Activated effector memory CD4-positive, alpha-beta T cell treated with Interleukin-2 at 50 U/mL for 16 hours (primary cell): ENCODE measurements around the gene TEPSIN.
"Not testable (repeated sequence)": the region's sequence is repeated elsewhere in the genome, so short reads cannot be mapped to it uniquely, and the experiment has no call there.

Experiments used
- DNase-seq: peaks from one replicate; pipeline ENCODE4 v3.0.0-alpha.2; 2020

TEPSIN gene

DNA sequence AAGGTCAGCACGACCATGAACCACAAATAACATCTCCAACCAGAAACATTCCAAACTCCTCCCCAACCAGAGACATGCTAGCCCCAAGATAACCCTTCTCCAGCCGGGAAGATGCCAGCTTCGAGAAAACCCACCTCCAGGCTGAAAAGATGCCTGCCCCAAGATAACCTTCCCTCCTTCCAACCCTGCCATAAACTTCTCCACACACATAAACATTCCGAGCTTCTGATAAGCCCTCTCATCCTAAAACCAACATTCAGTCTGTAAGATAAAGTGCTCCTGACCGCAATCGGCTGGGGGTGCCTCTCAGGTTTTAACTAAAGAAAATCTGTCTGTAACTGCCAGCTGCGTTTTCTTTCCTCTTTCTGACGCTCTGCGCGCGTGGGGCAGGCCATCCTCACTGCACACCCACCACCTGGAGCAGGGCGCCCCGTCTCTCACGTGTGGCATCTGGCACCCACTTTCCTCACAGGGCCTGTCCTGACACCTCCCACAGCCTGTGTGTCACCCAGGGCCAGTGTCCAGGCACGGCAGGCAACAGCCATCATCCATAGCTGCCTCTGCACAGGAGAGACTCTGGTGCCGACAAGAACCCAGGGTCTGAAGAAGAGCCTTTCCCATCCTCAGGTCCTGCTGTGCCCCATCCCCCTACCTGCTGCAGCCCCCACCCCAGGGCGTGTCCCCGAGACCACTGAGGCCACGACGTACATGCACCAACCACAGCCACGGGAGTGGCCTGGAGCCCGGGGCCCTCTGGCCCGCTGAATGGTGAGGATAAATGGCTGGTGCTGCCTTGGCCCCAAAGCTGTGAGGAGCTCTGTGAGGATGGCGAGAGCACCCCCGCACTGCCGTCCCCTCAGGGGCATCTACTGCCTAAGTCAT is 3.7 kb downstream of the TEPSIN start:
- no peak for DNase-seq

DNA sequence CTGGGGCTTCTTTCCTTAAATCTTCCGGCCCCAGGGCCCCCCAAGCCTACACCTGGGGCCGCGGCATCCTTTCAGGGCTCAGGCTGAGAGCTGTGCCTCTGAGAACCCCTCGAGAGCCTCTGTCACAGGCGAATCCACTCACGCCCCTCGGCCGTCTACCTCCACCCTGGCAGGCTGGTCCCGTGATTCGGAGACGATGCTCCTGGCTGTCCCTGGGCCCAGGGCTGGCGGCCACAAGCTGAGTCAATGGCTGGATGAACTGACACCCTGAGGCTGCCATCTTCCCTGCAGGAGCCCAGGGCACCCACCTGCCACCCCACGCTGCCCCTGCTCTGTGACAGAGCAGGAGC is 4.4 kb downstream of the TEPSIN start:
- no peak for DNase-seq

DNA sequence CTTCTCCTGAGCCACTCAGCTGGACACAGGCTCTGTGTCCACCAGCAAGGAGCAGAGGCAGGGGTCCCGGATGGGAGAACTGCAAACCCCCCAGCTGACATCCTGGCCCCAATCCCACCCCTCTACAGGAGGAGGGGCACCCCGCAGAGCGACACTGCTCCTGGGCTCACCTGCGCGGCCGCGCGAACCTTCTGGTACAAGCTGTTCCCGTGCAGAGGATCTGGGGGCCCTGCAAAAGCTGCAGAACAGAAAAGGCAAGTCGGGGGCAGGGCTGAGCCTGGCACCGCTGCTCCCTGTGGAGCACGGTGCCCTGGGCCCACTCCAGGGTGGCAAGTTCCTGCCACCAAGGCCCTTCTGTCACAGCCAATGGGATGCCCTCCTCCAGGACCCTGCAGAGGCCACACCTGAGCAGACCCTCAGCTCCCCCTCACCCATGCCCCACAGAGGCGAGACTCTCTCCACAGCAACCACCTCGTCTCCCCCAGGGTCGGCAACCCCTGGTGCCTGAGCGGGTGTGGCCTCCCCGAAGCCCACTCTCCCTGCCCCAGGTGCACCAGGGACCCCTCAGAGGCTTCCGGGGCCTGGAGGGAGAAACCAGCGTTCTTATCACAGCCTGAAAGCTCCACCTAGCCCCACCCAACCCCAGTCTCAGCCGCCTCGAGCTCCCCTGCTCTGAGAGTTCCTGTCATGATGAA is 4.9 kb downstream of the TEPSIN start:
- DNase-seq = no peak

DNA sequence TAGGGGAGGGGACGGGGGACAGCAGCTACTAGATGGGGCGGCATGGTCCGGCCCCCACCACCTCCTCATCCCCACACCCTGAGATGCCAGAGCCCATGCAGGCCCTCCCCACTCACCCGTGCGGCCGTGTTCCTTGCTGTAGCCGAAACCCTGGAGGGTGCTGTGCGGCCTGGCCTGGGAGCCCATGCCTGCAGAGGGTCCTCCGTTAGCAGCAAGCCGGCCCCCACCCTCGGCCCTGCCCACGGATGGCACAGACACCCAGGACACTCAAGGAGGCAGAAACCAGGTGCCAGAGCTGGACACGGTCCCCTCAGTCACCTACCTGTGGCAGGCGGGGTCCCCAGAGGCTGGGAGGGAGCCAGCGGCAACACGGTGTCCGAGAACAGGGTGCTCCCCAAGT is 5.5 kb downstream of the TEPSIN start:
- no peak for DNase-seq

DNA sequence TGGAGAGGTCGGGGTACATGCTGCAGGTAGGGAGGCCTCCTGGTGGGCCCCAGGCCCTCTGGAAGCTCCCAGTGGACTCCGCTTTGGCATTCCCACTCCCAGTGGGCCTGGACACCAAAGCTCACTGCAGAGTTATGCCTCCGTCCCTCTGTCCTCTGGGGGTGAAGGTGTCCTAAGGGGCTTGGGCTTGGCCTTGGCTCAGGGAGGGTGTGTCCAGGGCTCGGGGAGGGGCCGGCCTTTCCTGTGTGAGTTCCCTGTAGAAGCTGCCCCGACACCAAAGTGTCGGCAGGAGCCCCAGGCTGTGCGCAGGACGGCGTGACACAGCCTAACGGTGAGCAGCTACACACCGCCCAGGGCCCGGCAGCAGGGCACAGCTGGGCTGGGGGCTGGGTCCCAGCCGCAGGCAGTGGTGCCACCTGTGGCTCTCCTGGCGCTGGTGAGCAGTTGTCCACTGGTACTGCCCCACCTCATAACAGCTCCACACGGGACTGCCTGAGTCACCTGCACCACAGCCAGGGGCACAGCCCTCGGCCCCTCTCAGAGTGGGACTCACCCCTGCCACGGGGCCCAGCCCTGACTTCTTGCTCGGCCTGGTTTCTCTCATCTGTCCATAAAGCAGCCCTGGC is 6.1 kb downstream of the TEPSIN start:
- no peak for DNase-seq

DNA sequence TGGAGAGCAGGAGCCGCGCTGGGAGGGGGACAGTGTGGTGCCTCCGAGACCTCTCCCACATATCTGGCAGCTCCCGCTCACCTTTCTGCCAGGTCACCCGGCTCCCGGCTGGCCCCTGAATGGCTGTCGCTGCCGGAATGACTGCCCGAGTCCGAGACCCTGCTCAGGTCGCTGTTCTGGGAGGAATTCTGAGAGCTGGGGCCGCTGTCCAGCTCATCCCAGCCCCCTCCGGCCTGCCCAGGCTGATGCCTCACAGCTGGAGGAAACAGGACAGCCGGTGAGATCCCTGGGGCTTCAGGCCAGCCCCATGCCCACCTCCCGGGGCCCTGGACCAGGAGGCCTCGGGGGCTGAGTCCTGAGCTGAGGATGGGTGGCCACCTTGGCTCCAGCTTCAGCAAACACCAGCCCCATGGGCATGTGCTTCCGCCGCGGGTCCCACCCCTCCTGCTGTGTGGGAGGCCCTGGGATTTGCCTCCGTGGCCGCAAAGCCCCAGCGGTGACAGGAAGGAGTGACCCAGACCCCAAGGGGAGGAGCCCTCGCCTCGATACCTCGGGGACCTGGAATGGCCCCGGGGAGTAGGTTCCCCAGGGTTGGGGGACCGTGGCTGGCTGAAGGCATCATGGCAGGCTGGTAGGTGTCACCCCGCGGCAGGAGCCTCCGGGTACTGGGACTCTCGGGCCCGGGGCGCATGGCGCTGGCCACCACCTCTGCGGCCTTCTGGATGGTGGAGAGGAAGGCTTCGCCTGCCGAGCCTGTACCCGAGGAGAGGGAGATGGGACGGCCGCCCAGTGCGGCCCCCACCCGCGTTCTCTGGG is 6.9 kb downstream of the TEPSIN start:
- DNase-seq = no peak

DNA sequence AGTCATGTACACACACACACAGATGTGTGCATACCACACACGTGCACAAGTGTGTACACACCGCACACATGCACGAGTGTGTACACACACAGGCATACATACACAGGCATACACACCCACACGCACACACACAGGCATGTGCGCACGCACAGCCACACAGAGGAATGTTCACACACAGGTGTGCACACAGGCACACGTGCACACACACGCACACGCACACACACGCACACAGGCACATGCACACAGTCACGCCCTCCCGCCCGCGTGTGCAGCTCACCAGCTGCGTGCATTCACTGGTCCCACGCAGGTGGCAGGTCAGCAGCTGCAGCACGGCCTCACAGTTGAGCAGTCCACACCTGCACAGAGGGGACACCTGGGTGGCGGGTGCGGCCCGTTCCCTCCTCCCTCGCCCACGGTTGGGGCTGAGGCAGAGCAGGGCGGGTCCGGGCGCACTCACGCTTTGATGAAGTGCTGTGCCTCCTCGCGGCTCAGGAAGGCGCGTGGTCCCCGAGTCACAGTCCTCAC is 7.7 kb downstream of the TEPSIN start:
- no peak for DNase-seq

DNA sequence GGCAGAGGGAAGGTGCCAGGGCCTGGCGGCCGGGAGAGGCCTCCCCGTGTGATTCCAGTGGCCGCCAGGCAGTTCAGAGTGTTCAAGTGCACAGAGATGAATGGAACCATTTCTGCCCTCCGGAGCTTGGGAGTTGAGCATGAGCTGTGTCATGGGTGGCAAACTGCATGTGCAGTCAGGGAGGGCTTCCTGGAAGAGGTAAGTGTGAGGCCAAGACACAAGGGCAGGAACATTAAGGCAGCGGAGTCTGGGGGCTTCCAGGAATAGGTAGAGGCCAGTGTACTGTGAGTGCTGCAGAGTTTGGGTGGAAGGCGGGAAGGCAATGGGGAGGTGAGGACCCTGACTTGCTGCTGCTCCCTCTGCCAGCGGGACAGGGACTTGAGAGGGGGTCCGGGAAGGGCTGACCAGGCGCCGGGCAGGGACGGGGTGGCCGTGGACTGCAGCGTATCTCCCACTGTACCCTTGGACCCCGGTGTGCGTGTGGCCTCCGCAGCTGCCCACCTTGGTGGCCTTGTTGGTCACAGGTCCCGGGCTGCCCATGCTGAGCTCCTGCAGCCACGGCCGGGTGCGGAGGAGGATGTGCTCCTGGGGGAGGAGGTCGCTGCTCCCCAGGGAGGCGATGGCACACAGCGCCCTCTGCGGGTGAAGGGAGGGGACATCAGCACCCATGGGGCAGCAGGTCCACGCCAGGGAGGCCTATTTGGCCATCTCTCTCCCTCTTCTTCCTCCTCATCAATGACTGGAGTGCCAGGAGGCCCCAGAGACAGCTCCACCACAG is 8.6 kb downstream of the TEPSIN start:
- no peak for DNase-seq

DNA sequence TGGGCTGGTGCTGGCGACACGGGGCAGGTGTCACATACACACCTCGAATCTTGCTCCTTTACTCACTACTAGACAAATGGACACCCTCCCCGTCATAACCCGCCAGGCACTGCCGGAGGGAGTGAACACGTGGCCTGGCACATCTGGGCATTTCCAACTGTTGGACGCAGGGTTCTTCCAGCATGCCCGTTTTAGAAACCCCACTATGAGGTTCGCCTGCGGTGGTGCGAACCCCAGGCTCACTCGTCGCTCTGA is 9.3 kb downstream of the TEPSIN start:
- DNase-seq = no peak

DNA sequence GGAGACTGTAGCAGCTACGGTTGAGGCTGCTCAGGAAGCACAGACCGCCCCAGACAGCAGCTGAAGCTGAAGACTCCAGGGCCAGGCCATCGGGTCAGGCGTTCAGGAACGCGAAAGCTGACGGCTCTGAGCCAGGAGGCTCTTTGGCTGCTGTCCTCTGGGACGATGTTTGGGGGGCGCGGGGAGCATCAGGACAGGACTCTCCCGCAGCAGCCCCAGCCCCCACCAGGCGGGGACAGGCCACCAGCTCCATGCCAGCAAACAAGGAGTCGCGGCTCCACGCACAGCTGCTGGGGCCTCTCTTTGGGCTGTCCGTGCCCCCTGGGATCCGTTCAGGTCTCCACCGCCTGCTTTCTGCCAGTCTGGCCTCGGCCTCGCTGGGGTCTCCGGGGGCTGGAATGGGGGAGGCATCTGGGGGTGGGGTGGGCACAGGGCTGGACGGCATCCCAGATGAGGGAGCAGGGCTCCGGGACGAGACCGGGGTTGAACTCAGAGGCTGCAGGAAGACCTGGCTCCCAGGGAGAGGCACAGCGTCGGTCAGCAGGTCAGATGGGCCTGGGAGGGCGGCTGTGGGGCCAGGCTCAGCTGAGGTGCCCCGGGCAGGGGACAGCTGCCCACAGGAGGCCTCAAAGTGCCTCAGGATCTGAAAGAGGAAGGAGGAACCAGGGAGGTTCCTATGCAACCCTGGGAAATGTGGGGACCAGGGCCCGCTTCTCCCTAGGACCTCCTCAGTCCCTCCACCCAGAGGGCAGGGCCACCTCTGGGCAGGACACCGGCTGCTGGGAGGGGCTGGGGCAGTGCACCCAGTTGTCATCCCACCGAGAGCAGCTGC is 9.8 kb downstream of the TEPSIN start:
- DNase-seq = no peak

DNA sequence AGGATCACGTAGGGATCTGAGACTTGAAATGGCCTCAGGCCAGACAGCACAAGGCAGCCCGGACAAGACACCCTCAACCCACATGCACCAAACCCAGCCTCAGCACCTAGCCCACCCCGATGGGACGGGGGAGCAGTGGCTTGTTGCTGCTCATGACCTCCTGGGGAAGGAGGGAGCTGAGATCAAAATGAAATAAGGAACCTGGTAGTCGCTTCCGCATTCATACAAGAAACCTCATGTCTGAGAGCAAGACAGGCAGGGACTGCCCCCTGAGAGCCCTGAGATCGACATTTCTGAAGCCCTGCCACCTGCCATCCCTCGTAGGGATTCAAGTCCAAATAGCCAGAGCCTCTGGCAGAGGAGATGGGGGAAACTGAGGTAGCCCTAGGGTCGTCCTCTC is 10.4 kb downstream of the TEPSIN start:
- no peak for DNase-seq

DNA sequence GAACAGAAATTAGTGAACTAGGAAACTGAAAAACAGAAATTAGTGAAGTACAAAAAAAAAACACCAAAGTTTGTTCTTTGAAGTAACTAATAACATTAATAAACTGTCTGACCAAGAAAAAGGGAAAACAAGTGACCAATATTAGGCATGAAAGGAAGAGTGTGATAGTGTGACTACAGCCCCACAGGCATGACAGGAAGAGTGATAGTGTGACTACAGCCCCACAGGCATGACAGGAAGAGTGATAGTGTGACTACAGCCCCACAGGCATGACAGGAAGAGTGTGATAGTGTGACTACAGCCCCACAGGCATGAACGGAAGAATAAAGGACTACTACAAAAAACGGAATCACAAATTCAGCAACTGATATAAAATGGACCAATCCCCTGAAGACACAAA is 11.2 kb downstream of the TEPSIN start:
- DNase-seq = not testable (repeated sequence)

DNA sequence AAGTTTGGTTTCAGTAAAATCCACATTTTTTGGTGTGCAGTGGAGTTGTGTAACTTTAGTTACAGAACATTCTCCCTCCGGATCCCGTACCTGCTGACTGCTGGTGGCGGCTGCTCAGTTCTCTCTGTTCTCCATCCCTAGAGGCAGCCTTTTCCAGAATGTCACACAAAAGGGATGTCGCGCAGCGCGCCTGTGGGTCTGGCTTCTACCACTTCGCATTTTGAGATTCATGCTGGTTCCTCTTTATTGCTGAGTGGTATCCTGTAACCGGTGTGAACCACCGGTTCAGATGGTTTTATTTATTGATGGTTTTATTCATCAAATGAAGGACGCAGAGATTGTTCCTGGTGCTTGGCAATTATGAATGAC is 15.1 kb downstream of the TEPSIN start:
- no peak for DNase-seq

DNA sequence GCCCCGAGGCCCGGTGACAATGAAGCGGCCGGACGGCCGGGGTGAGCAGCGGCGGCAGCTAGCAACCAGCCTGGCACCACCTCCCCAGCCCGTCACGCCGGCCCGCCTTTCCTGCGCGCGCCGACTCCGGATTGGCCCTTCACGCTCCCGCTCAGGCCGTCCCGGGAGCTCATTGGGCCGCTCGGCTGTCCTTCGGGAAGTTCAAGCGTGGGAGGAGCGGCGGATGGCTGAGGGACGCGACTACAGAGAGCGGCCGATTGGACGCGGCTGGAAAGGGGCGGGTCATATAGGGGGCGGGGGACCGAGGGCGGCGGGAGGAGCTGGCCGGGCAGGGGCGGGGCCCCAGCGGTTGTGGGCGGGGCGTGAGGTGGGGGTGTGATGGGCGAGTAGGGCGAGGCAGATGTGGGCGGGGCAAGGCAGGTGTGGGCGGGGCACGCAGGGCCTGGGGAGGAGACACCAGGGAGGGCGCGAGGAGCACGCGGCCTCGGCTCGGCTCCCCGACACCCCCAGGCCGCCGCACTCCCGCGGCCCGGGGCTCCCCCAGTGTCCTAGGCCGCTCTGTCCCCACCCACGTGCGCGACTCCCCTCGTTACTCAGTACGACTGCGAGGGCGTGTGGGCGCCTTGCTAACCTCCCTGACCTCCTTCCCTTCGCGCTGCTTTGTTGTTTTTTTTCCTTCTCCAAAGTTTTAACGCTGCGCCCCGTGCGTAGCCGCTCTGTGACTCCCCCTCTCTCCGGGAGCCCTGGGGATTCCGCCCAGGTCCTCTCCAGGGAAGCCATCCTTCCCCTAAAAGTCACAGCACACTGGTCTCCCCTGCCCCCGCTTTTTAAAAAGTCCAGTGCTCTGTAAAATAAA is 15.7 kb downstream of the TEPSIN start, which contains the start of gene CEP131:
Gene CEP131 (minus strand): TSS at position 60 of the 856 bp plus-strand sequence. CDS start 2,909 bp downstream, outside the sequence.
- peak; percentile 99 for DNase-seq

DNA sequence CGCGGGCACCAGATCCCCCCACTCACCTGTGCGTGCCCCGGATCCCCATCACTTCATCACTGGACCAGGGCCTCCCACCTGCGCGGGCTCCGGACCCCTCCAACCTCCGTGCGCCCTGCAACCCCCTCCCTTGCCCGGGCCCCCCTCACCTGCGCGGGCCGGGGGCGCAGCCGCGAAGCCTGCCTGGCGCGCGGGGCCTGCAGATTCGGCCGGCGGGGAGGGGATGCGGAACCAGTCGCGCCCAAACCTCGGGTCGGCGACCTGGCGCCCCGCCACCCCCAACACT is 16.3 kb downstream of the TEPSIN start:
- DNase-seq = no peak

DNA sequence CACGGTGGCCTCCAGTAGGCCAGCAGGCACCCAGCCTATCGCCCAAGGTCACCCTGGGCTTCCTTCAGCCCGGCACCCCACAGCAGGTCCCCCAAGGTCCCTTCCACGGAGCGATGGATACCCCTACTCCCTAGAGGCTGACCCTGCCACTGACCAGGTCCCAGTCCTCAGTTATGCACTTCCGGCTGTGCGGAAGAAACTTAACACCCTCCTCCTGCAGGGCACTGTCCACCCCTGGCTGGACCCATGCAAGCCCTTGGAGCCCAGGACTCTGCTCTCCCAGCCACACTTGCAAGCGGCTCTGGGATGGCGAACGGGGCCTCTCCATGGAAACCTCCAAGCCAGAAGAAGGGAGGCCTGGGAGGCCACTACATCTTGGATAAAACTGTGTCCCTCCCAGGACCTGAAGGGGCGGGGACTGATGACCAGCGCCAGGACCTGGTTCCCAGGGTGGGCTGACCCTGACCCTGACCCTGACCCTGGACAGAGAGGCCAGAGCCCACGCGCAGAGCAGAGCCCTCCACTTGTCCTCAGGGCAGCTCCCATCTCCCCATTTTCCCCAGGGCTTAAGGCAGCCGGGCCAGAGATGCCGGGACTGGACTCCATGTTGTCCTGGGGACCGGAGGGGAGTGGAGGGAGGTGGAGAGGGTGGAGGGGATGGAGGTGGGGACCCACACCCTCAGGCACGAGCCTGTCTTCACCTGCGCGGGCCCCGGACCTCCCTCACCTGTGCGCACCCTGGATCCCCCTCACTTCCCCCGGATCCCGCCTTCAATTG is 16.8 kb downstream of the TEPSIN start:
- DNase-seq = no peak

DNA sequence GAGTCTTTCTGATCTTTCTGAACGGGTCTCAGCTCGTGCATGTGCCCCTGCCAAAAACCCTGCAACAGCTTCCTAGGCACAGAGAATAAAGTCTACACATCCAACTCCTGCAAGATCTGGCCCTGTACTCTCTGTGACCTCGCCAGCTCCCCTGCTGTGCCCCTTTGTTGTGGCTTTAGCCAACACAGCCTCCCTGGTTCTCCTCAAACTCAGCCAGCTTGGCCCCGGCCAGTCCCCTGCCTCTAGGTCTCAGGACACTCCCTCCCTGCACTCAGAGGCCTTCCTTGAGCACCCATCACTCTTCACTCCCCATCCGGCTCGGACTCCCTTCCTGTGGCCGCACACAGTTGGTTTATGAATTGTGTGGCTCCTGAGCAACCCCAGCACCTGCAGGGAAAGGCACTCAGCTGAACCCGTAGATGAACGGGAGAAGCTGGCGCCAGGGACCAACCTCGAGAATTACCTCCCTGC is 17.4 kb downstream of the TEPSIN start:
- DNase-seq = no peak

DNA sequence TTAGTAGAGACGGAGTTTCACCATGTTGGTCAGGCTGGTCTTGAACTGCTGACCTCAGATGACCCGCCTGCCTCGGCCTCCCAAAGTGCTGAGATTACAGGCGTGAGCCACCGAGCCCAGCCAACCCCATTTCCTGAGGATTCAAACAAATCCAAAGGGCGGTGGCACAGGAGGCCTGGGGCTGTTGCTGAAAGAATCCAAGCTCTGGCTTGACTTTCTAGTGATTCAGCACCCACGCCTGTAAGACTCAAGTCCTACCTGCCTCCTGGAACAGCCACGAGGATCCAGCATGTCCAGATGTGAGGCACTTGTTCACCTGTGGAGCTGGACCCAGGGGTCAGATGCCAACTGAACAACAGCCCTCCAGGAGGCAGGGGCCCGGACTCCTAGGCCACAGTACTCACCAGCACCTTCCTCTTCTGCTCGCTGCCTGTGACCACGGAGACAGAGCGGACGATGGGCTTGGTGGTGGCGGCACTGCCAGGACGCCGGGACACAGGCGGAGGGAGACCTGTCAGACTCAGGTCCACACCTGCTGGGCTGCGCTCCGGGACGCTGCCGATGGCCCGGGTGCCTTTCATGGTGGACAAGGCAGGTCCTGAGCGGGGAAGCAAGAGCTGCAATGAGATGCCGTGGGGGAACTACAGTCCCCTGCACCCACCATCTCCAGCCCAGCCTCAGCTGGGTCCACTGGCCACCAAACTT is 19.2 kb downstream of the TEPSIN start:
- no peak for DNase-seq

DNA sequence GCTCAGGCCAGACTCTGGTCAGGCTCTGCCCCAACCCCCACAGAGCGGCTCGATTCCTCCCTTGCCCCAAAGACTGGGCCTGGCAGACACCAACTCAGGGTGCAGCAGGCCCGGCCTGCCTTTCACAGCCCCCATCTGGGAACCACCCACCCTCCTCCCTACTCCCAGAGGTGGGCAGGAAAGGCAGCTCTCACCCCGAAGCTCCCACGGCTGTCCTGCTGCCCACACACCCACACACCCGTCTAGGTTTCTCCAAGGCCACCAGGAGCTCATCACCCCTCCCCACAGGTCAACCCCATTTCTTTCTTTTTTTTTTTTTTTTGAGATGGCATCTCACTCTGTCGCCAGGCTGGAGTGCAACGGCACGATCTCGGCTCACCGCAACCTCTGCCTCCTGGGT is 19.9 kb downstream of the TEPSIN start:
- no peak for DNase-seq
